ENCODE results near the gene SUMO4. TPM values are rescaled to one million over a fixed set of nuclear protein-coding genes. Genes with fewer than 3 reads are reported as not detected.

The SUMO4 gene
- total and polyA plus RNA-seq, 2 of the 8 experiments (the other 6 are each of a cell fraction or from before 2014, with no cell fraction given), result 0.09 to 1.3 TPM

GRCh38 chr6:149362289-149362688 is 37.8 kb upstream of the SUMO4 start:
- H2AFZ ChIP-seq (ENCODE audit: low read length), result no peak overlapping the region
- no peak for TF ChIP-seq POLR2A (IDR thresholded peaks at IDR 0.05; ENCODE audit: control extremely low read depth in 1 of 2, low read depth in 2 of 2, low read length in 2 of 2)
- no peak for TF ChIP-seq ATF2 (IDR thresholded peaks at IDR 0.05; ENCODE audit: low read length)
- no peak for TF ChIP-seq CHD1 (IDR thresholded peaks at IDR 0.05; ENCODE audit: low read depth, low read length)
- no peak for TF ChIP-seq TAF1 (IDR thresholded peaks at IDR 0.05; ENCODE audit: low read depth, low read length)
- no peak for TF ChIP-seq TBP (IDR thresholded peaks at IDR 0.05; ENCODE audit: low read depth, low read length)
- no peak for TF ChIP-seq BCL11A (IDR thresholded peaks at IDR 0.05; ENCODE audit: low read depth in 2 of 2, low read length in 2 of 2)
- no peak for TF ChIP-seq EGR1 (IDR thresholded peaks at IDR 0.05; ENCODE audit: borderline replicate concordance, low read depth, low read length)
- no peak for TF ChIP-seq JUND (IDR thresholded peaks at IDR 0.05; ENCODE audit: low read length)
- no peak for TF ChIP-seq SRF (IDR thresholded peaks at IDR 0.05; ENCODE audit: low read depth, low read length)
- TF ChIP-seq GABPA (IDR thresholded peaks at IDR 0.05; ENCODE audit: borderline replicate concordance, insufficient read depth, low read length), result no peak
- TF ChIP-seq CBX5 (IDR thresholded peaks at IDR 0.05; ENCODE audit: low read depth, low read length), result no peak
- no peak for TF ChIP-seq SIN3A (conservative IDR thresholded peaks at IDR 0.05 in 1 of 2, IDR thresholded peaks at IDR 0.05 in 1 of 2; ENCODE audit: low read depth in 1 of 2, low read length in 2 of 2)
- no peak for TF ChIP-seq HDAC6 (IDR thresholded peaks at IDR 0.05; ENCODE audit: low read depth, low read length)

More at GRCh38 chr6:149362289-149362688, 37.8 kb upstream of the SUMO4 start:
- no peaks in the 10 kb centered on the region for H3K9me3 ChIP-seq (ENCODE audit: insufficient read depth in 2 of 2, low read depth in 1 of 2, low read length in 1 of 2)
- peaks cover 0 to 2% (median 0%) of the 10 kb centered on the region in 4 experiments; a peak in 1 of 7 replicates for H3K4me1 ChIP-seq (replicated peaks in 1 of 4; ENCODE audit: control insufficient read depth in 3 of 4, insufficient read depth in 4 of 4, low read length in 3 of 4)
- H2AK5ac ChIP-seq (ENCODE audit: low read depth, low read length), result no peak overlapping the region
- 95% methylated on average over 5 of the region's 5 CpGs; no CpG with 5 or more reads in 1 of the 2 experiments for WGBS, 2 experiments (ENCODE audit: extremely low coverage in 1 of 2, insufficient coverage in 1 of 2, insufficient read length in 1 of 2, insufficient replicate concordance in 2 of 2, low coverage in 1 of 2, low lambda C conversion rate in 2 of 2, missing lambda C conversion rate in 1 of 2)
- FAIRE-seq (no peak), DNase-seq (ENCODE audit: low read depth in 1 of 2, low spot score in 2 of 2) (no peak)
- ChIA-PET CTCF (ENCODE audit: partially characterized antibody) (no interaction called here), POLR2A (ENCODE audit: partially characterized antibody) (no interaction called here)
- no peak overlapping the region for H3K27ac ChIP-seq (ENCODE audit: low read depth, low read length)
- no peak overlapping the region for H3K4ac ChIP-seq (replicated peaks; ENCODE audit: insufficient read length, low read depth, low read length)
- H3K27me3 ChIP-seq (replicated peaks in 1 of 4; ENCODE audit: control insufficient read depth in 3 of 4, extremely low read depth in 1 of 4, insufficient read depth in 3 of 4, low read length in 3 of 4), result no peaks in the 10 kb centered on the region
- no peaks in the 10 kb centered on the region for H3K23me2 ChIP-seq (ENCODE audit: low read depth, low read length)
- no peak overlapping the region for H2BK12ac ChIP-seq (ENCODE audit: low read depth, low read length)
- no peak overlapping the region for H3K4me3 ChIP-seq (ENCODE audit: extremely low read depth in 1 of 4, insufficient read depth in 2 of 4, low read depth in 3 of 4, low read length in 4 of 4)
- peaks cover 1 to 6% of the 10 kb centered on the region in 2 experiments for H4K20me1 ChIP-seq (replicated peaks in 1 of 2; ENCODE audit: control insufficient read depth in 1 of 2, insufficient read depth in 2 of 2, low read length in 2 of 2)
- H4K5ac ChIP-seq (ENCODE audit: insufficient read length, low read depth, low read length), result no peak overlapping the region
- H3K36me3 ChIP-seq (ENCODE audit: control insufficient read depth in 2 of 4, insufficient read depth in 4 of 4, low read length in 3 of 4), result no peaks in the 10 kb centered on the region
- H3K56ac ChIP-seq (replicated peaks; ENCODE audit: insufficient read length, low read depth, low read length), result no peak overlapping the region
- no peak overlapping the region for H3K4me2 ChIP-seq (ENCODE audit: insufficient read depth in 1 of 2, low read depth in 2 of 2, low read length in 2 of 2)
- H2BK5ac ChIP-seq (ENCODE audit: low read depth, low read length), result no peak overlapping the region
- no peak overlapping the region for H2BK120ac ChIP-seq (replicated peaks; ENCODE audit: low read depth, low read length)
- H3K79me1 ChIP-seq (ENCODE audit: low read depth, low read length), result peaks cover 7% of the 10 kb centered on the region; the same call in 1 of the 2 replicates
- no peak overlapping the region for H3K9ac ChIP-seq (replicated peaks in 1 of 4; ENCODE audit: extremely low read depth in 1 of 4, low read depth in 3 of 4, low read length in 3 of 4)
- H4K8ac ChIP-seq (ENCODE audit: extremely low read depth, insufficient read depth, low read length), result no peak overlapping the region
- no peak overlapping the region for H4K91ac ChIP-seq (replicated peaks; ENCODE audit: insufficient read length, low read length)
- peaks cover 13 to 100% of the 10 kb centered on the region in 2 experiments for H3K79me2 ChIP-seq (ENCODE audit: control insufficient read depth in 1 of 2, insufficient read depth in 2 of 2, low read length in 2 of 2)
- no peak overlapping the region for H2BK20ac ChIP-seq (ENCODE audit: low read length)
- no peak overlapping the region for H3K23ac ChIP-seq (ENCODE audit: insufficient read length)
- H3K18ac ChIP-seq (ENCODE audit: extremely low read depth, low read length), result no peak overlapping the region
- no peak overlapping the region for H2BK15ac ChIP-seq (ENCODE audit: low read length)
- H3K14ac ChIP-seq (ENCODE audit: insufficient read length), result no peak overlapping the region

Data from H1 (cell line).